Measurements from ENCODE around the gene SDK2. TPM values are rescaled to one million over a fixed set of nuclear protein-coding genes. Genes with fewer than 3 reads are reported as not detected.

Gene SDK2
- total and polyA plus RNA-seq, 9 of the 15 experiments (the other 6 are each of a cell fraction or from before 2014, with no cell fraction given), result 0.04 TPM; not detected in 8

GRCh38 chr17:73431401-73432205, 212.6 kb downstream of the SDK2 start:
- peaks cover 4% of the 10 kb centered on the region for H4K20me1 ChIP-seq (replicated peaks; ENCODE audit: control insufficient read depth, insufficient read depth, low read length)
- no peaks in the 10 kb centered on the region for H3K4me1 ChIP-seq (replicated peaks in 1 of 2; ENCODE audit: control insufficient read depth in 2 of 2, insufficient read depth in 2 of 2, low read length in 2 of 2)
- 2% methylated on average over 20 of the region's 26 CpGs for WGBS (ENCODE audit: insufficient coverage, low coverage, missing lambda C conversion rate)
- POLR2A ChIA-PET, result interaction anchor here (2.0 kb wide), 1 partner anchor 16 kb away, joined by 5 read pairs; no protein-coding TSS in a partner anchor
- H3K9me1 ChIP-seq (ENCODE audit: control insufficient read depth, insufficient read depth, low read length), result no peaks in the 10 kb centered on the region
- no peak for TF ChIP-seq EGR1 (conservative IDR thresholded peaks at IDR 0.05)
- TF ChIP-seq HDAC3 (IDR thresholded peaks at IDR 0.05; ENCODE audit: borderline replicate concordance, partially characterized antibody), result no peak
- TF ChIP-seq PHB2 (IDR thresholded peaks at IDR 0.05; ENCODE audit: low read depth), result no peak
- no peak for TF ChIP-seq GTF2F1 (IDR thresholded peaks at IDR 0.05; ENCODE audit: low read depth, low read length)
- TF ChIP-seq TFAP4 (CRISPR knock-in tag; IDR thresholded peaks at IDR 0.05; ENCODE audit: borderline replicate concordance), result no peak
- no peak for TF ChIP-seq ZNF174 (CRISPR knock-in tag; IDR thresholded peaks at IDR 0.05)
- no peak for TF ChIP-seq CLOCK (CRISPR knock-in tag; IDR thresholded peaks at IDR 0.05; ENCODE audit: borderline replicate concordance)
- TF ChIP-seq JUND (IDR thresholded peaks at IDR 0.05; ENCODE audit: borderline replicate concordance, low read depth, low read length), result no peak
- TF ChIP-seq JUND (tag; IDR thresholded peaks at IDR 0.05; ENCODE audit: borderline replicate concordance, low read depth, low read length), result no peak
- TF ChIP-seq CBX2 (IDR thresholded peaks at IDR 0.05; ENCODE audit: insufficient read depth, low read length, poor library complexity, severe bottlenecking), result no peak
- TF ChIP-seq IRF9 (tag; IDR thresholded peaks at IDR 0.05), result no peak
- TF ChIP-seq POLR2H (tag; IDR thresholded peaks at IDR 0.05; ENCODE audit: low read depth), result no peak
- no peak overlapping the region for H3K4me3 ChIP-seq
- H3K27me3 ChIP-seq (ENCODE audit: control insufficient read depth in 2 of 2, insufficient read depth in 2 of 2, low read length in 2 of 2), result peaks cover 3 to 29% of the 10 kb centered on the region in 2 experiments; a peak in 3 of 5 replicates
- no peaks in the 10 kb centered on the region for H3K79me2 ChIP-seq (ENCODE audit: control insufficient read depth, insufficient read depth, low read length)
- H3K9me3 ChIP-seq (replicated peaks; ENCODE audit: control insufficient read depth, insufficient read depth, low read depth, low read length), result no peaks in the 10 kb centered on the region
- H3K27ac ChIP-seq (ENCODE audit: extremely low read depth, low read depth, low read length), result no peak overlapping the region
- CTCF ChIA-PET (ENCODE audit: low intra/inter-chr PET ratio), result interaction anchor here (3.1 kb wide), 1 partner anchor 278 kb away, joined by 30 read pairs; no protein-coding TSS in a partner anchor
- intact Hi-C loops (cut with micrococcal nuclease), result no loop called here
- no peaks in the 10 kb centered on the region for H3K36me3 ChIP-seq (ENCODE audit: control insufficient read depth, insufficient read depth, low read length)
- no TSS peak for BruUV-seq (replicated peaks)
- no peak overlapping the region for H2AFZ ChIP-seq (ENCODE audit: low read depth, low read length)
- in situ Hi-C loops (cut with MboI), result loop anchor here (10.0 kb wide), 2 partner anchors 273 to 743 kb away; no protein-coding TSS in a partner anchor
- FAIRE-seq (no peak), ATAC-seq (no peak), DNase-seq (ENCODE audit: extremely low read depth in 1 of 4, low spot score in 3 of 4) (no peak)
- H3K9ac ChIP-seq (ENCODE audit: insufficient read depth in 1 of 2, low read depth in 2 of 2, low read length in 2 of 2), result no peak overlapping the region
- H3K4me2 ChIP-seq (ENCODE audit: insufficient read depth, low read length), result no peak overlapping the region

Measured in K562 (cell line).